GM18508 (cell line): ENCODE results near the gene WRNIP1.

Source experiments
- ATAC-seq: cut with Tn5 transposase; IDR thresholded peaks from one replicate; pipeline ENCODE4 v1.9.1; 2021; ENCODE audit warnings: moderate number of reproducible peaks; ENCODE audit not compliant: insufficient read depth, unreplicated experiment

The WRNIP1 gene

DNA sequence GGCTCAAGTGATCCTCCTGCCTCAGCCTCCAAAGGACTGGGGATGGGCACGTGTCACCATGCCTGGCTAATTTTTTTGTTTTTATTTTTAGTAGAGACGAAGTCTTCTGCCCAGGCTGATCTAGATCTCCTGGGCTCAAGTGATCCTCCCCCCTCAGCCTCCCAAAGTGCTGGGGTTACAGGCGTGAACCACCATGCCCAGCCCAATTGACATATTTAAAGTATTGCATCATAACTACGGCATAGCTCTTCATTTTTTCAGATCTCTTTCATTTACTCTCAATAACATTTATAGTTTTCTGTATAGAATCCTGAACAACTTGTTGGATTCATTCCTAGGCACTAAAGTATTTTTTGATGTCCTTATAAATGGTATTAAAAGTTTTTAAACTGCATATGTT lies 63.4 kb downstream of the WRNIP1 start:
- no peak for ATAC-seq

DNA sequence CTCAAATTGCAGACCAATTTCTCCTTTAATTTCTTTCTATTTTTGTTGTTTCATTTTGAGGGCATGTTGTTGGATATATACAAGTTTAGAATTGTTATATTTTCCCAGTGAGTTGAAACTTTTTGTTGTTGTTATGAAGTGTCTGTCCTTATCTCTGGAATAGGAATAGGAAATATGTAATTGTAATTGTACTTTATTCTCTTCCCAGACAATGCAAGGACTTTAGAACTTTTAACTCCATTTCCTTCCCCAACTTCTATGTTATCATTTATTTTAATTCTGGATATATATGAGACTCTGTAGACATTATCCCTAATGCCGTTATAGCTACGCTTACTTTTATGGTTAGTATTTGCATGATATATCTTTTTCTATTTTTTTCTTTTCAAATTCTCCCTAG lies 64.1 kb downstream of the WRNIP1 start:
- ATAC-seq: no peak

DNA sequence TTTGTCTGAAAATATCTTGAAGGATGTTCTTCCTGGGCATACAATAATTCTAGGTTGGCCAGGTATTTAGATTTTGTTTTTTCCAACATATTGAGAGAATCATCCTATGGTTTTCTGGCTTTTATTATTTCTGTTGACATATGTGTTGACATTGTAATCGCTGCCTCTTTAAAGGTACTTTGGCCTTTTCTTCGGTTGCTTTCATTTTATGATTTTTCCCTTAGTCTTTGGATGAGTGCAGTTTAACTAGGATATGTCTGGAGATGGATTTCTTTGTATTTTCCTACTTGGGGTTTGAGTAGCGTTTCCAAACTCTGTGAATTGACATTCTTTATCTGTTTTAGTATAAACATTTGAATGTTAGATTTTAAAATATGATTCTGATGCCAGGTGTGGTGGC lies 65.0 kb downstream of the WRNIP1 start:
- no peak for ATAC-seq

DNA sequence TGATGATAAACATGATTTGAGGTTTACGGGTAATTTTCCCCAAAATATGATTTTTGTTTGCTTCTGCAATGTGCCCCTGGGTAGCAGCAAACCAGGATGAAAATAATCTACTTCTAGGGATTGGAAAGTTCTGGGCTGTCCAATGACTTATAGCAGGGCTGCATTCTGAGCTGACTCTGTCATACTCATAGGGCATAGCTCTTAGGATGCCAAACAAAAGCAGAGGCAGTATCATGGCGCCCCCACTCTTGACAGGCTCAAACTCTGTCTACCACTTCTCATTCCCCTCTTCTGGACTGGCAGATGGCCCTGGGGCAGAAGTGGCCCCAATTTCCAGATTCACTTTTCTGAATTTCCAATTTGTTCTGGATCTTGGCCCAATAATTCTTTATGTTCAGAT lies 66.2 kb downstream of the WRNIP1 start:
- no peak for ATAC-seq

DNA sequence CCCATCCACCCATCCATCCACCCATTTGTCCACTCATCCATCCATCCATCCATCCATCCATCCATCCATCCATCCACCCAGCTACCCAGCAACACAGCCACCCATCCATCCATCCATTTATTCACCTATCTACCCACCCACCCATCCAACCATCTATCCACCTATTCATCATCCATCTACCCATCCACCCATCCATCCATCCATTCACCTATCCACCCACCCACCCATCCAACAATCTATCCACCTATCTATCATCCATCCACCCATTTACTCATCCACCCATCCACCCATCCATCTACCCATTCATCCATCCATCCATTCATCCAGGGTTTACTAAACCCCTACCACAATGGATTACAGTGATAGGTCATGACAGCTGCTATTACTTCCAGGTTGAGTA lies 69.1 kb downstream of the WRNIP1 start:
- no peak for ATAC-seq
